ENCODE results near the gene IL34. TPM values are rescaled to one million over a fixed set of nuclear protein-coding genes. Genes with fewer than 3 reads are reported as not detected.
A peak's percentile ranks its signal among the peaks of the same experiment; 100 is the strongest.

Gene IL34
- polyA plus RNA-seq, 2 of the 4 experiments (the other 2 are of a cell fraction) = 0.25 to 0.40 TPM

DNA sequence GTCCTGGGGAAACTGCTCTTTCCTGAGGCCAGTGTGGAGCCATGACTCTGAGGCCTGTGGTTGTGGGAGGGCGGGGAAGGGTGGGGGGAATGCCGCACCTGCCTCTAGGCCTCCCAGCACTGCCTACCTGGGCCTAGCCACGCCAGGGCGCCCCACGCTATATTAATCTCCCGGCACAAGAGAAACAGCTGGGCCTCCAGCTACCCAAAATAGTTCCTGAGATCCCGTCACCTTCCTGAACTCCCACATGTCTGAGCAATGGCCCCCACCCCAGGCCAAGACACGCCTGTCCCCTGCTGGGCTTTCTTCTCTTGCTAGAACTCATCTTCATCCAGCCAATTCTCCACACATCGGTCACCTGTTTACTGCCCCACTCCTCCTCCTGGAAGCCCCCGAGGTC is 52.5 kb downstream of the IL34 start:
- no peak for TF ChIP-seq RARB (CRISPR knock-in tag; IDR thresholded peaks at IDR 0.05)
- no peak for TF ChIP-seq MAX (IDR thresholded peaks at IDR 0.05)
- TF ChIP-seq RNF2 (IDR thresholded peaks at IDR 0.05; ENCODE audit: borderline replicate concordance, low read depth) = no peak
- TF ChIP-seq POLR2A (IDR thresholded peaks at IDR 0.05; ENCODE audit: low read length) = no peak
- TF ChIP-seq, protein P1, sequence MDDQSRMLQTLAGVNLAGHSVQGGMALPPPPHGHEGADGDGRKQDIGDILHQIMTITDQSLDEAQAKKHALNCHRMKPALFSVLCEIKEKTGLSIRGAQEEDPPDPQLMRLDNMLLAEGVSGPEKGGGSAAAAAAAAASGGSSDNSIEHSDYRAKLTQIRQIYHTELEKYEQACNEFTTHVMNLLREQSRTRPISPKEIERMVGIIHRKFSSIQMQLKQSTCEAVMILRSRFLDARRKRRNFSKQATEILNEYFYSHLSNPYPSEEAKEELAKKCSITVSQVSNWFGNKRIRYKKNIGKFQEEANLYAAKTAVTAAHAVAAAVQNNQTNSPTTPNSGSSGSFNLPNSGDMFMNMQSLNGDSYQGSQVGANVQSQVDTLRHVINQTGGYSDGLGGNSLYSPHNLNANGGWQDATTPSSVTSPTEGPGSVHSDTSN (IDR thresholded peaks at IDR 0.05) = no peak
- no peak for TF ChIP-seq KDM5A (IDR thresholded peaks at IDR 0.05)
- no peak for TF ChIP-seq HMGXB4 (CRISPR knock-in tag; IDR thresholded peaks at IDR 0.05; ENCODE audit: borderline replicate concordance)
- no peak for TF ChIP-seq USF2 (IDR thresholded peaks at IDR 0.05)
- TF ChIP-seq HOXB13 (CRISPR knock-in tag; IDR thresholded peaks at IDR 0.05; ENCODE audit: low read depth) = no peak
- no peak for TF ChIP-seq ZSCAN20 (CRISPR knock-in tag; IDR thresholded peaks at IDR 0.05)
- TF ChIP-seq EP300 (IDR thresholded peaks at IDR 0.05) = no peak
- TF ChIP-seq FOSL2 (IDR thresholded peaks at IDR 0.05) = no peak
- no peak for TF ChIP-seq FOSL2 (CRISPR knock-in tag; IDR thresholded peaks at IDR 0.05)
- no peak for TF ChIP-seq REST (IDR thresholded peaks at IDR 0.05)
- Histone ChIP-seq H3K4me2 (no peak overlapping the region), H3K4me1 (peaks cover 69% of the 10 kb centered on the region), H3K27ac (no peak overlapping the region), H3K4me3 (no peak overlapping the region), H3K9me3 (no peaks in the 10 kb centered on the region)
- ATAC-seq (no peak), FAIRE-seq (no peak), DNase-seq (ENCODE audit: low read depth in 1 of 2, low spot score in 1 of 2) (no peak)
- ChIA-PET POLR2A (no interaction called here), CTCF (interaction anchor here (1.4 to 1.8 kb wide), 3 partner anchors 24 to 72 kb away, joined by 3 to 9 read pairs (median 4); no protein-coding TSS in a partner anchor)
- WGBS (ENCODE audit: missing lambda C conversion rate) = over 99% methylated on average over 8 of the region's 10 CpGs

GRCh38 chr16:70699696-70700095 is 53.3 kb downstream of the IL34 start:
- DNase-seq (ENCODE audit: low read depth in 1 of 2, low spot score in 1 of 2) (no peak), ATAC-seq (no peak), FAIRE-seq (no peak)
- H3K4me3 ChIP-seq = no peak overlapping the region
- no peaks in the 10 kb centered on the region for H3K9me3 ChIP-seq
- TF ChIP-seq POLR2A (IDR thresholded peaks at IDR 0.05; ENCODE audit: low read length) = no peak
- TF ChIP-seq GATA3 (IDR thresholded peaks at IDR 0.05; ENCODE audit: borderline replicate concordance) = no peak
- no peak for TF ChIP-seq BHLHE40 (IDR thresholded peaks at IDR 0.05; ENCODE audit: low read depth, low read length)
- no peak for TF ChIP-seq HMGXB4 (CRISPR knock-in tag; IDR thresholded peaks at IDR 0.05; ENCODE audit: borderline replicate concordance)
- TF ChIP-seq MYC (IDR thresholded peaks at IDR 0.05; ENCODE audit: borderline replicate concordance, low read length) = no peak
- no peak for TF ChIP-seq CEBPB (IDR thresholded peaks at IDR 0.05)
- no peak for TF ChIP-seq FOSL2 (IDR thresholded peaks at IDR 0.05)
- no peak for TF ChIP-seq FOSL2 (CRISPR knock-in tag; IDR thresholded peaks at IDR 0.05)
- TF ChIP-seq SREBF2 (IDR thresholded peaks at IDR 0.05) = no peak
- no peak for TF ChIP-seq EHF (CRISPR knock-in tag; IDR thresholded peaks at IDR 0.05)
- TF ChIP-seq MAX (IDR thresholded peaks at IDR 0.05) = no peak
- TF ChIP-seq RCOR1 (IDR thresholded peaks at IDR 0.05; ENCODE audit: low read depth, low read length) = no peak
- TF ChIP-seq EP300 (IDR thresholded peaks at IDR 0.05) = no peak
- no peak for TF ChIP-seq NR3C1 (IDR thresholded peaks at IDR 0.05)
- TF ChIP-seq NFE2L2 (conservative IDR thresholded peaks at IDR 0.05; ENCODE audit: low read length) = no peak
- no peak for TF ChIP-seq HOXB5 (CRISPR knock-in tag; IDR thresholded peaks at IDR 0.05)
- no peak for TF ChIP-seq RFX5 (IDR thresholded peaks at IDR 0.05)
- no peak for TF ChIP-seq HOXA7 (CRISPR knock-in tag; IDR thresholded peaks at IDR 0.05)
- H3K27ac ChIP-seq = peak overlapping the region in 1 of 2 experiments; percentile 92; a peak in 1 of 6 replicates
- 86% methylated on average over 14 of the region's 17 CpGs for WGBS (ENCODE audit: missing lambda C conversion rate)
- no peak overlapping the region for H3K4me2 ChIP-seq
- peaks cover 69% of the 10 kb centered on the region for H3K4me1 ChIP-seq
- ChIA-PET CTCF (interaction anchor here (1.4 to 1.7 kb wide), 2 partner anchors 39 to 72 kb away, joined by 3 to 5 read pairs; no protein-coding TSS in a partner anchor), POLR2A (no interaction called here)
